Muscle of back (tissue), 11 donors: ENCODE measurements around the gene IQSEC1. TPM values are rescaled to one million over a fixed set of nuclear protein-coding genes. Genes with fewer than 3 reads are reported as not detected.
"Not testable (repeated sequence)": the region's sequence is repeated elsewhere in the genome, so short reads cannot be mapped to it uniquely, and the experiment has no call there.

Source experiments
- DNase-seq, 3 donors: peaks; one replicate each; pipeline versions ENCODE4 v3.0.0 to v3.0.0-alpha.2; 2013
- polyA plus RNA-seq, 10 donors: library from polyadenylated mRNA; unstranded; fragments of 120-200 nt; gene quantifications; one replicate each; pipeline ENCODE4 v1.2.1, GENCODE V29; 2013; ENCODE audit not compliant: insufficient read length in 10 of 10

Gene IQSEC1
- polyA plus RNA-seq, 10 donors, result 35.2 to 45.2 (median 40.9) TPM

- peak in 1 of 3 donors; percentile 39 for DNase-seq
Measured at GRCh38 chr3:12896063-12896985, 176.9 kb downstream of the IQSEC1 start.

GRCh38 chr3:12895391-12896062, 177.7 kb downstream of the IQSEC1 start:
- no peak for DNase-seq

- DNase-seq, result peak in 1 of 3 donors; percentile 47
Measured at GRCh38 chr3:12894629-12895028, 178.6 kb downstream of the IQSEC1 start.

- DNase-seq, result peak in 1 of 3 donors; percentile 48
Measured at GRCh38 chr3:12893852-12894251, 179.4 kb downstream of the IQSEC1 start.

- DNase-seq, result no peak
Measured at GRCh38 chr3:12893247-12893646, 180.0 kb downstream of the IQSEC1 start.

- DNase-seq, result no peak
Measured at GRCh38 chr3:12892840-12893189, 180.4 kb downstream of the IQSEC1 start.

- DNase-seq, result peak; percentile 56 to 83 (median 67)
Measured at GRCh38 chr3:12891985-12892839, 181.0 kb downstream of the IQSEC1 start.

- no peak for DNase-seq
Measured at GRCh38 chr3:12891391-12891984, 181.7 kb downstream of the IQSEC1 start.

GRCh38 chr3:12890610-12891390, 182.4 kb downstream of the IQSEC1 start:
- DNase-seq, result no peak

GRCh38 chr3:12886736-12887135, 186.5 kb downstream of the IQSEC1 start:
- no peak for DNase-seq

- DNase-seq, result no peak
Measured at GRCh38 chr3:12886106-12886679, 187.0 kb downstream of the IQSEC1 start.

GRCh38 chr3:12885583-12885930, 187.7 kb downstream of the IQSEC1 start:
- DNase-seq, result no peak

- no peak for DNase-seq
Measured at GRCh38 chr3:12884790-12885582, 188.2 kb downstream of the IQSEC1 start.

GRCh38 chr3:12884186-12884680, 189.0 kb downstream of the IQSEC1 start:
- peak in 2 of 3 donors; percentile 32 to 66 for DNase-seq

- DNase-seq, result no peak
Measured at GRCh38 chr3:12882336-12883310, 190.6 kb downstream of the IQSEC1 start.

GRCh38 chr3:12881858-12882257, 191.4 kb downstream of the IQSEC1 start:
- DNase-seq, result not testable (repeated sequence)

- DNase-seq, result no peak
Measured at GRCh38 chr3:12879191-12879815, 193.9 kb downstream of the IQSEC1 start.

GRCh38 chr3:12878758-12879157, 194.5 kb downstream of the IQSEC1 start:
- not testable (repeated sequence) for DNase-seq
